ENCODE measurements around the gene DSCAM. TPM values are rescaled to one million over a fixed set of nuclear protein-coding genes. Genes with fewer than 3 reads are reported as not detected.

Gene DSCAM
- total RNA-seq, 1 donor from 2014 or later: 0.21 TPM

- Mint-ChIP-seq H3K9me3 (ENCODE audit: unreplicated experiment) (peaks cover 11% of the 10 kb centered on the region), H3K4me1 (ENCODE audit: unreplicated experiment) (no peaks in the 10 kb centered on the region), H3K36me3 (ENCODE audit: low read depth, unreplicated experiment) (no peaks in the 10 kb centered on the region), H3K27me3 (ENCODE audit: unreplicated experiment) (peaks cover 3% of the 10 kb centered on the region), H3K27ac (ENCODE audit: unreplicated experiment) (no peak overlapping the region), H3K4me3 (ENCODE audit: unreplicated experiment) (no peak overlapping the region)
- DNase-seq (ENCODE audit: low spot score): no peak
- no peak for TF ChIP-seq CTCF (IDR thresholded peaks at IDR 0.05; ENCODE audit: unreplicated experiment)
Measured at GRCh38 chr21:40425981-40426380, 421.0 kb downstream of the DSCAM start.

GRCh38 chr21:40422896-40423635 is 423.9 kb downstream of the DSCAM start:
- no peak overlapping the region for H3K27ac Mint-ChIP-seq (ENCODE audit: unreplicated experiment)
- no peaks in the 10 kb centered on the region for H3K4me1 Mint-ChIP-seq (ENCODE audit: unreplicated experiment)
- DNase-seq (ENCODE audit: low spot score): no peak
- no peak for TF ChIP-seq CTCF (IDR thresholded peaks at IDR 0.05; ENCODE audit: unreplicated experiment)
- no peaks in the 10 kb centered on the region for H3K36me3 Mint-ChIP-seq (ENCODE audit: low read depth, unreplicated experiment)
- H3K9me3 Mint-ChIP-seq (ENCODE audit: unreplicated experiment): peaks cover 24% of the 10 kb centered on the region
- H3K27me3 Mint-ChIP-seq (ENCODE audit: unreplicated experiment): peaks cover 1% of the 10 kb centered on the region
- no peak overlapping the region for H3K4me3 Mint-ChIP-seq (ENCODE audit: unreplicated experiment)

- no peaks in the 10 kb centered on the region for H3K36me3 Mint-ChIP-seq (ENCODE audit: low read depth, unreplicated experiment)
- no peaks in the 10 kb centered on the region for H3K27me3 Mint-ChIP-seq (ENCODE audit: unreplicated experiment)
- H3K4me3 Mint-ChIP-seq (ENCODE audit: unreplicated experiment): no peak overlapping the region
- TF ChIP-seq CTCF (IDR thresholded peaks at IDR 0.05; ENCODE audit: unreplicated experiment): no peak
- DNase-seq (ENCODE audit: low spot score): no peak
- no peaks in the 10 kb centered on the region for H3K4me1 Mint-ChIP-seq (ENCODE audit: unreplicated experiment)
- peaks cover 22% of the 10 kb centered on the region for H3K9me3 Mint-ChIP-seq (ENCODE audit: unreplicated experiment)
- H3K27ac Mint-ChIP-seq (ENCODE audit: unreplicated experiment): no peak overlapping the region
Measured at GRCh38 chr21:40421121-40421520, 425.8 kb downstream of the DSCAM start.

GRCh38 chr21:40416572-40416971 is 430.4 kb downstream of the DSCAM start:
- Mint-ChIP-seq H3K4me1 (ENCODE audit: unreplicated experiment) (no peaks in the 10 kb centered on the region), H3K9me3 (ENCODE audit: unreplicated experiment) (peaks cover 27% of the 10 kb centered on the region), H3K4me3 (ENCODE audit: unreplicated experiment) (no peak overlapping the region), H3K27me3 (ENCODE audit: unreplicated experiment) (no peaks in the 10 kb centered on the region), H3K27ac (ENCODE audit: unreplicated experiment) (no peak overlapping the region), H3K36me3 (ENCODE audit: low read depth, unreplicated experiment) (no peaks in the 10 kb centered on the region)
- TF ChIP-seq CTCF (IDR thresholded peaks at IDR 0.05; ENCODE audit: unreplicated experiment): no peak
- DNase-seq (ENCODE audit: low spot score): no peak

- Mint-ChIP-seq H3K4me3 (ENCODE audit: unreplicated experiment) (no peak overlapping the region), H3K36me3 (ENCODE audit: low read depth, unreplicated experiment) (no peaks in the 10 kb centered on the region), H3K4me1 (ENCODE audit: unreplicated experiment) (no peaks in the 10 kb centered on the region), H3K27me3 (ENCODE audit: unreplicated experiment) (no peaks in the 10 kb centered on the region), H3K9me3 (ENCODE audit: unreplicated experiment) (peaks cover 20% of the 10 kb centered on the region), H3K27ac (ENCODE audit: unreplicated experiment) (no peak overlapping the region)
- no peak for DNase-seq (ENCODE audit: low spot score)
- TF ChIP-seq CTCF (IDR thresholded peaks at IDR 0.05; ENCODE audit: unreplicated experiment): no peak
Measured at GRCh38 chr21:40408561-40408960, 438.4 kb downstream of the DSCAM start.

Data from endothelial cell (in vitro differentiated cells).